ENCODE data around the gene PLCH2. TPM values are rescaled to one million over a fixed set of nuclear protein-coding genes. Genes with fewer than 3 reads are reported as not detected.

PLCH2 gene
- total RNA-seq, 2 experiments from 2014 or later, result 2.9 to 6.0 TPM

DNA sequence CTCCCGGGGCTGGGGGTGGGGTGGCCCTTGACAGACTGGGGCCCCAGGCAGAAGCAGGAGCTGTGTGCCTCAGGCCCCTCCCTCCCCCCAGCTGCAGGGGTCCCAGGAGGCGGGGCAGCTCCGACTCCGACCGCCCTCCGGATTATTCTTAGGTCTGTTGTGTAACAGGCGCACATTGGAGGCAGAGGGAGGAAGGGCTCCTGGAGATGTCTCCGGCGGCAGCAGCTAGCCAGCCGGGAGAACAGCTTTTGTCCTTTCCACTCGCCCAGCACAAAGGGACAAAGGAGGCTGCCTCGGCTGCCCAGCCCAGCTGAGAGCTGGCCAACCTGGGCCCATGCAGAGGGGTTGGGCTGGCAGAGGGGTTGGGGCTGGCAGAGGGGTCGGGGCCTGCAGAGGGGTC lies 29.7 kb upstream of the PLCH2 start:
- H3K9me3 Mint-ChIP-seq, result no peaks in the 10 kb centered on the region
- no peak overlapping the region for H3K27ac Mint-ChIP-seq
- ChIA-PET CTCF (no interaction called here), POLR2A (interaction anchor here (0.7 kb wide), 1 partner anchor 22 kb away, joined by 3 read pairs; no protein-coding TSS in a partner anchor)
- TF ChIP-seq, protein P1, sequence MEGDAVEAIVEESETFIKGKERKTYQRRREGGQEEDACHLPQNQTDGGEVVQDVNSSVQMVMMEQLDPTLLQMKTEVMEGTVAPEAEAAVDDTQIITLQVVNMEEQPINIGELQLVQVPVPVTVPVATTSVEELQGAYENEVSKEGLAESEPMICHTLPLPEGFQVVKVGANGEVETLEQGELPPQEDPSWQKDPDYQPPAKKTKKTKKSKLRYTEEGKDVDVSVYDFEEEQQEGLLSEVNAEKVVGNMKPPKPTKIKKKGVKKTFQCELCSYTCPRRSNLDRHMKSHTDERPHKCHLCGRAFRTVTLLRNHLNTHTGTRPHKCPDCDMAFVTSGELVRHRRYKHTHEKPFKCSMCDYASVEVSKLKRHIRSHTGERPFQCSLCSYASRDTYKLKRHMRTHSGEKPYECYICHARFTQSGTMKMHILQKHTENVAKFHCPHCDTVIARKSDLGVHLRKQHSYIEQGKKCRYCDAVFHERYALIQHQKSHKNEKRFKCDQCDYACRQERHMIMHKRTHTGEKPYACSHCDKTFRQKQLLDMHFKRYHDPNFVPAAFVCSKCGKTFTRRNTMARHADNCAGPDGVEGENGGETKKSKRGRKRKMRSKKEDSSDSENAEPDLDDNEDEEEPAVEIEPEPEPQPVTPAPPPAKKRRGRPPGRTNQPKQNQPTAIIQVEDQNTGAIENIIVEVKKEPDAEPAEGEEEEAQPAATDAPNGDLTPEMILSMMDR (IDR thresholded peaks at IDR 0.05), result no peak
- no peak overlapping the region for H3K4me3 Mint-ChIP-seq
- ATAC-seq, result no peak
- H3K4me1 Mint-ChIP-seq (ENCODE audit: low read depth), result no peaks in the 10 kb centered on the region
- H3K36me3 Mint-ChIP-seq (ENCODE audit: low read depth), result no peaks in the 10 kb centered on the region
- no peak for DNase-seq
- intact Hi-C loops (cut with micrococcal nuclease), result no loop called here
- H3K27me3 Mint-ChIP-seq, result peaks cover 11% of the 10 kb centered on the region

- Mint-ChIP-seq H3K4me3 (no peak overlapping the region), H3K27ac (no peak overlapping the region), H3K4me1 (ENCODE audit: low read depth) (no peaks in the 10 kb centered on the region), H3K36me3 (ENCODE audit: low read depth) (no peaks in the 10 kb centered on the region), H3K9me3 (no peaks in the 10 kb centered on the region), H3K27me3 (peaks cover 11% of the 10 kb centered on the region)
- ATAC-seq (no peak), DNase-seq (no peak)
- TF ChIP-seq, protein P1 (IDR thresholded peaks at IDR 0.05), result no peak
- intact Hi-C loops (cut with micrococcal nuclease), result no loop called here
- ChIA-PET POLR2A (interaction anchor here (0.7 kb wide), 1 partner anchor 22 kb away, joined by 3 read pairs; no protein-coding TSS in a partner anchor), CTCF (interaction anchor here (1.1 kb wide), 1 partner anchor 17 kb away, joined by 3 read pairs; no protein-coding TSS in a partner anchor)
Observed at GRCh38 chr1:2446861-2447260, 29.2 kb upstream of the PLCH2 start.

DNA sequence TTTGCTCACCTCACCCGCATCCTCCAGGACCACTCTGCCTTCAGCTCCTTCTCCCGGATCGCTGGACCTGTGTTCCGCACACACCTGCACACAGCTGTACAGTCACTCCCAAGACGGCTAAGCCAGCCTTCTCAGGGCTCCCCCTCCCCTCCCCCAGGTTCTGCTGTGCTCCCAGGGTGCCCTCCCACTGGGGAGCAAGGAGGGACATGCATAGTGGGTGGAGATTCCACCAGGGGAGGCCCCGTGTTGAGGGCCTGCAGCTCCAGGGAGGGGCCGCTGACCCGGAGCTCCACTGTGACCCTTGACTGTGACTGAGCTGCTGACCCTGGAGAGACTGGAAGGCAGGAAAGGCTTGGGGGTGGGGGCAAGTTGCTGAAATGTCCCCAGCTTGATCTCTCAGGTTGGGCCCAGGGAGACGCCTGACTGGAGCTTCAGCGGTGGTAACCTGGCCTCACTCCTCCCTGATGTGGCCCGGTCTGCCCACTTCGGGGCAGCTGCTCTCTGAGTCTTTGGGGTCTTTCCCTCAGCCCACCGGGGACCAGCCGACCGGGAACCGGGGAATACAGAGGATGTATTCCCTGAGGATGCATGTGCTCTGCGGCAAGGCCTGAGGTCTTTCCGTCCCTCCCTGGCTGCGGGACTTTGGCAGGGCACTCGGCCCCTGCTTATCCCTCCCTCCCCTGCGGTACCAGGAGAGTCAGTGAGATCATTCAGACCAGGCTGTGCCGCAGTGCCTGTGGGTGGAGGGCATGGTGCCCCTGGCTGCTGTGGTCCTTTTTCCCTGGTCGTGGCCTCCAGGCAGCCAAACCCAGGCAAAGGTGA lies 28.6 kb upstream of the PLCH2 start:
- intact Hi-C loops (cut with micrococcal nuclease), result no loop called here
- ChIA-PET CTCF (interaction anchor here (1.1 kb wide), 1 partner anchor 18 kb away, joined by 3 read pairs; no protein-coding TSS in a partner anchor), POLR2A (no interaction called here)
- TF ChIP-seq, protein P1 (IDR thresholded peaks at IDR 0.05), result no peak
- no peaks in the 10 kb centered on the region for H3K36me3 Mint-ChIP-seq (ENCODE audit: low read depth)
- no peaks in the 10 kb centered on the region for H3K4me1 Mint-ChIP-seq (ENCODE audit: low read depth)
- H3K27ac Mint-ChIP-seq, result no peak overlapping the region
- no peaks in the 10 kb centered on the region for H3K9me3 Mint-ChIP-seq
- ATAC-seq (no peak), DNase-seq (no peak)
- H3K27me3 Mint-ChIP-seq, result peaks cover 11% of the 10 kb centered on the region
- H3K4me3 Mint-ChIP-seq, result no peak overlapping the region

- ChIA-PET CTCF (interaction anchor here (1.1 kb wide), 1 partner anchor 18 kb away, joined by 3 read pairs; no protein-coding TSS in a partner anchor), POLR2A (no interaction called here)
- no peaks in the 10 kb centered on the region for H3K9me3 Mint-ChIP-seq
- H3K36me3 Mint-ChIP-seq (ENCODE audit: low read depth), result no peaks in the 10 kb centered on the region
- H3K4me1 Mint-ChIP-seq (ENCODE audit: low read depth), result no peaks in the 10 kb centered on the region
- no peak overlapping the region for H3K27ac Mint-ChIP-seq
- H3K27me3 Mint-ChIP-seq, result peaks cover 8% of the 10 kb centered on the region
- TF ChIP-seq, protein P1 (IDR thresholded peaks at IDR 0.05), result no peak
- ATAC-seq (no peak), DNase-seq (no peak)
- no peak overlapping the region for H3K4me3 Mint-ChIP-seq
- intact Hi-C loops (cut with micrococcal nuclease), result no loop called here
Observed at GRCh38 chr1:2448098-2448445, 28.0 kb upstream of the PLCH2 start.
